ENCODE measurements around the gene ADD3. TPM values are rescaled to one million over a fixed set of nuclear protein-coding genes. Genes with fewer than 3 reads are reported as not detected.

Gene ADD3
- total and polyA plus RNA-seq, 4 donors: 15.4 to 55.9 (median 22.8) TPM

DNA sequence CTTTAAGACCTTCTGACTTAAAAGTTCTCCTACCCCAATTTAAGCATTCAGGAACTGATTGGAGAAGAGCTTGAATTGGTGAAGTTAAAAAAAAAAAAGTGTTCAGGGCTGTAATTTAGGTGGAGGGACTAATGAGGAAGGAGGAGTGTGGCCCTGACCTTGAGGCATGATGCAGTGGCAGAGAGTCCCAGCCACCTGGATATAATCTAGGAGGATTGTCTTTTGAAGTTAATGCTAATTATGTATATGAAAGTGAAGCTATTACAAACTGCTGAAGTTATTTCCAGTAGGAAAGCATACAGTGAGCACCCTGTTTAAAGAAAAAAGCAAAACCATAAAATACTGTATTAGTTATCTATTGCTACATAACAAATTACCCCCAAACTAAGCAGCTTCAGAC is 31.5 kb downstream of the ADD3 start:
- Histone ChIP-seq H3K27ac (ENCODE audit: low read depth in 1 of 2, low read length in 2 of 2) (no peak overlapping the region), H3K4me1 (ENCODE audit: control insufficient read depth in 4 of 4, insufficient read depth in 4 of 4, low read length in 3 of 4) (no peaks in the 10 kb centered on the region)

GRCh38 chr10:110040108-110040507 is 32.3 kb downstream of the ADD3 start:
- Histone ChIP-seq H3K9ac (ENCODE audit: low read depth in 1 of 2, low read length in 2 of 2) (no peak overlapping the region), H3K27me3 (ENCODE audit: control insufficient read depth in 4 of 4, insufficient read depth in 4 of 4, low read length in 3 of 4) (no peaks in the 10 kb centered on the region), H3K4me1 (ENCODE audit: control insufficient read depth in 4 of 4, insufficient read depth in 4 of 4, low read length in 3 of 4) (no peaks in the 10 kb centered on the region), H3K4me3 (ENCODE audit: low read depth in 1 of 3, low read length in 3 of 3) (no peak overlapping the region), H3K9me3 (ENCODE audit: control insufficient read depth in 4 of 4, low read length in 3 of 4) (no peaks in the 10 kb centered on the region), H3K36me3 (ENCODE audit: control insufficient read depth in 4 of 4, insufficient read depth in 3 of 4, low read depth in 1 of 4, low read length in 3 of 4) (no peaks in the 10 kb centered on the region), H3K27ac (ENCODE audit: low read depth in 1 of 2, low read length in 2 of 2) (no peak overlapping the region)
- WGBS: 90% methylated on average over 1 of the region's 1 CpG
- DNase-seq (ENCODE audit: low spot score): no peak
- no peak for TF ChIP-seq RAD21 (IDR thresholded peaks at IDR 0.05)
- no peak for TF ChIP-seq TAF1 (conservative IDR thresholded peaks at IDR 0.05)
- no peak for TF ChIP-seq EGR1 (IDR thresholded peaks at IDR 0.05; ENCODE audit: low read depth in 2 of 2)
- no peak for TF ChIP-seq GABPA (IDR thresholded peaks at IDR 0.05 in 1 of 2, conservative IDR thresholded peaks at IDR 0.05 in 1 of 2)
- TF ChIP-seq MAX (IDR thresholded peaks at IDR 0.05): no peak
- TF ChIP-seq, protein P1, sequence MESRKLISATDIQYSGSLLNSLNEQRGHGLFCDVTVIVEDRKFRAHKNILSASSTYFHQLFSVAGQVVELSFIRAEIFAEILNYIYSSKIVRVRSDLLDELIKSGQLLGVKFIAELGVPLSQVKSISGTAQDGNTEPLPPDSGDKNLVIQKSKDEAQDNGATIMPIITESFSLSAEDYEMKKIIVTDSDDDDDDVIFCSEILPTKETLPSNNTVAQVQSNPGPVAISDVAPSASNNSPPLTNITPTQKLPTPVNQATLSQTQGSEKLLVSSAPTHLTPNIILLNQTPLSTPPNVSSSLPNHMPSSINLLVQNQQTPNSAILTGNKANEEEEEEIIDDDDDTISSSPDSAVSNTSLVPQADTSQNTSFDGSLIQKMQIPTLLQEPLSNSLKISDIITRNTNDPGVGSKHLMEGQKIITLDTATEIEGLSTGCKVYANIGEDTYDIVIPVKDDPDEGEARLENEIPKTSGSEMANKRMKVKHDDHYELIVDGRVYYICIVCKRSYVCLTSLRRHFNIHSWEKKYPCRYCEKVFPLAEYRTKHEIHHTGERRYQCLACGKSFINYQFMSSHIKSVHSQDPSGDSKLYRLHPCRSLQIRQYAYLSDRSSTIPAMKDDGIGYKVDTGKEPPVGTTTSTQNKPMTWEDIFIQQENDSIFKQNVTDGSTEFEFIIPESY (IDR thresholded peaks at IDR 0.05): no peak
- no peak for TF ChIP-seq JUND (IDR thresholded peaks at IDR 0.05)
- no peak for TF ChIP-seq FOXA1 (IDR thresholded peaks at IDR 0.05)
- TF ChIP-seq, protein P2, sequence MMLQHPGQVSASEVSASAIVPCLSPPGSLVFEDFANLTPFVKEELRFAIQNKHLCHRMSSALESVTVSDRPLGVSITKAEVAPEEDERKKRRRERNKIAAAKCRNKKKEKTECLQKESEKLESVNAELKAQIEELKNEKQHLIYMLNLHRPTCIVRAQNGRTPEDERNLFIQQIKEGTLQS (IDR thresholded peaks at IDR 0.05): no peak
- no peak for TF ChIP-seq HNF4G (IDR thresholded peaks at IDR 0.05)
- no peak for TF ChIP-seq RXRA (IDR thresholded peaks at IDR 0.05)
- no peak for TF ChIP-seq FOXA2 (IDR thresholded peaks at IDR 0.05)
- no peak for TF ChIP-seq HNF4A (conservative IDR thresholded peaks at IDR 0.05)
- TF ChIP-seq, protein P3, sequence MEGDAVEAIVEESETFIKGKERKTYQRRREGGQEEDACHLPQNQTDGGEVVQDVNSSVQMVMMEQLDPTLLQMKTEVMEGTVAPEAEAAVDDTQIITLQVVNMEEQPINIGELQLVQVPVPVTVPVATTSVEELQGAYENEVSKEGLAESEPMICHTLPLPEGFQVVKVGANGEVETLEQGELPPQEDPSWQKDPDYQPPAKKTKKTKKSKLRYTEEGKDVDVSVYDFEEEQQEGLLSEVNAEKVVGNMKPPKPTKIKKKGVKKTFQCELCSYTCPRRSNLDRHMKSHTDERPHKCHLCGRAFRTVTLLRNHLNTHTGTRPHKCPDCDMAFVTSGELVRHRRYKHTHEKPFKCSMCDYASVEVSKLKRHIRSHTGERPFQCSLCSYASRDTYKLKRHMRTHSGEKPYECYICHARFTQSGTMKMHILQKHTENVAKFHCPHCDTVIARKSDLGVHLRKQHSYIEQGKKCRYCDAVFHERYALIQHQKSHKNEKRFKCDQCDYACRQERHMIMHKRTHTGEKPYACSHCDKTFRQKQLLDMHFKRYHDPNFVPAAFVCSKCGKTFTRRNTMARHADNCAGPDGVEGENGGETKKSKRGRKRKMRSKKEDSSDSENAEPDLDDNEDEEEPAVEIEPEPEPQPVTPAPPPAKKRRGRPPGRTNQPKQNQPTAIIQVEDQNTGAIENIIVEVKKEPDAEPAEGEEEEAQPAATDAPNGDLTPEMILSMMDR (IDR thresholded peaks at IDR 0.05; ENCODE audit: low read depth, low read length, missing input control): no peak
- TF ChIP-seq NR2F2 (IDR thresholded peaks at IDR 0.05): no peak
- no peak for TF ChIP-seq SP1 (IDR thresholded peaks at IDR 0.05)
- TF ChIP-seq YY1 (IDR thresholded peaks at IDR 0.05): no peak

More for the DNA sequence above, 31.5 kb downstream of the ADD3 start:
- H3K4me3 ChIP-seq (ENCODE audit: low read depth in 1 of 3, low read length in 3 of 3): no peak overlapping the region
- no peak for DNase-seq (ENCODE audit: low spot score)
- H3K27me3 ChIP-seq (ENCODE audit: control insufficient read depth in 4 of 4, insufficient read depth in 4 of 4, low read length in 3 of 4): no peaks in the 10 kb centered on the region
- no peak overlapping the region for H3K9ac ChIP-seq (ENCODE audit: low read depth in 1 of 2, low read length in 2 of 2)
- no peaks in the 10 kb centered on the region for H3K9me3 ChIP-seq (ENCODE audit: control insufficient read depth in 4 of 4, low read length in 3 of 4)
- TF ChIP-seq FOXA1 (IDR thresholded peaks at IDR 0.05): no peak
- no peak for TF ChIP-seq SP1 (IDR thresholded peaks at IDR 0.05)
- no peak for TF ChIP-seq HNF4A (conservative IDR thresholded peaks at IDR 0.05)
- TF ChIP-seq, protein P3 (IDR thresholded peaks at IDR 0.05; ENCODE audit: low read depth, low read length, missing input control): no peak
- TF ChIP-seq, protein P1 (IDR thresholded peaks at IDR 0.05): no peak
- TF ChIP-seq TAF1 (conservative IDR thresholded peaks at IDR 0.05): no peak
- TF ChIP-seq YY1 (IDR thresholded peaks at IDR 0.05): no peak
- no peak for TF ChIP-seq MAX (IDR thresholded peaks at IDR 0.05)
- no peak for TF ChIP-seq HNF4G (IDR thresholded peaks at IDR 0.05)
- no peak for TF ChIP-seq FOXA2 (IDR thresholded peaks at IDR 0.05)
- no peak for TF ChIP-seq GABPA (IDR thresholded peaks at IDR 0.05 in 1 of 2, conservative IDR thresholded peaks at IDR 0.05 in 1 of 2)
- no peak for TF ChIP-seq RXRA (IDR thresholded peaks at IDR 0.05)
- no peak for TF ChIP-seq NR2F2 (IDR thresholded peaks at IDR 0.05)
- TF ChIP-seq, protein P2 (IDR thresholded peaks at IDR 0.05): no peak
- no peaks in the 10 kb centered on the region for H3K36me3 ChIP-seq (ENCODE audit: control insufficient read depth in 4 of 4, insufficient read depth in 3 of 4, low read depth in 1 of 4, low read length in 3 of 4)
